DOHH2 (cell line): Measurements from ENCODE around the gene HTT-AS.

ENCODE experiments used
- CTCF ChIP-seq: fragments of 200-600 bp; sonication (generic); IDR thresholded peaks from one replicate; pipeline ENCODE4 v1.5.1; 2014; ENCODE audit warnings: antibody characterized with exemption, mild to moderate bottlenecking, low read depth, low read length; ENCODE audit not compliant: poor library complexity, severe bottlenecking
- EZH2phosphoT487 ChIP-seq: fragments of 200-600 bp; sonication (generic); IDR thresholded peaks from 2 replicates; pipeline ENCODE4 v1.6.1; 2017; ENCODE audit warnings: borderline replicate concordance, mild to moderate bottlenecking, antibody characterized with exemption, low read length, moderate library complexity, mixed read lengths

- TF ChIP-seq CTCF (no peak), EZH2phosphoT487 (no peak)
Observed at GRCh38 chr4:3091464-3091863, 17.1 kb upstream of the HTT-AS start.
